GM21360 (cell line): ENCODE measurements around the gene COL4A2.

Source experiments
- ATAC-seq: cut with Tn5 transposase; IDR thresholded peaks from one replicate; pipeline ENCODE4 v1.9.1; 2021; ENCODE audit warnings: mild to moderate bottlenecking, moderate library complexity; ENCODE audit not compliant: unreplicated experiment

COL4A2 gene

DNA sequence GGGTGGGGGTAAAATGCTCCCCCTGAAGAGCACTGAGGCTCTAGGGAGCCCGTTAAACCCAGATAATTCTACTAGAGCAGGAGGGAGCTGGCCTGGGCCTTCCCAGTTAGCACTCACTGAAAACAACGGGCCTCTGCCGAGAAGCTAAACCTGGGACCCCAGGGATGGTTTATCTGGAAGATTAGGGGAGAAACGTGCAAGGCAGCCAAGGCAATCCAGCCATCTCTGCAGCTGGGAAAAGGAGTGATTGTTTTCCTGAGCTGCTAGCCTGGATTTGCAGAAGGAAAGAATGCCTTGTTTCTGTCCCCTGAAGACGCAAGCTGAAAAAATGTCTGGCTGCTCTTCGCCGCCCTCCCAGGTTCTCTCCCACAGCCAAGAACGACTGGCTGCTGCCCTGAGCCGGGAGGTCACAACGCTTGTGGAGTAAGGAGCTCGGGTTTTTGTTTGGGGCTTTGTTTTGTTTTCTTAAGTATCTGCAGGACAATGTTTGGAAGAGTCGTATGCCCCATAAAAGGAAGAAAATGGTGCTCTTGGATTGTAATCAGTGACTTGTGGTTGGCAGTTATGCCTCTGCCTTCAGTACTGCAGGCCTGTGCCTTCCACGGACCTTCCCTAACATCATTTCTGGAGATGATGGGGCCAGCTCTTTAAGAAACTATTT, 31.5 kb downstream of the COL4A2 start:
- ATAC-seq: no peak

DNA sequence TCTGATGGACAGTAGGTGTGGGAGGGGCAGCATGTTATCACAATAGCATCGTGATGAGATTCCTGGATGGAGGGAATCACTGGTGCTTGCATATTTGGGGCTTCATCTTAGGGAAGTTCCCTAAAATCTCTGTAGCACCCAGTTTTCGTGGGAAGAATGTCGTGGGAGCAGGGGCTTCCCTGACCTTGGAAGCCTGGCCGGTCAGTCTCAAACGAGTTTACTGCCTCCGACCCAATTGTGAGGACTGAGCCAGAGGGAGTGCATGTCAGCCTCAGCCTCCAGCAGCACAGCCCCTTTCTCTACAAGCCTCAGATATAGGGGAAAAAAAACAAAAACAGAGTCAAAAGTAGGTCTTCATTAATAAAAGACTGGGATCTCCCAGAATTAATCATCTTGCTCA, 32.2 kb downstream of the COL4A2 start:
- ATAC-seq: no peak

DNA sequence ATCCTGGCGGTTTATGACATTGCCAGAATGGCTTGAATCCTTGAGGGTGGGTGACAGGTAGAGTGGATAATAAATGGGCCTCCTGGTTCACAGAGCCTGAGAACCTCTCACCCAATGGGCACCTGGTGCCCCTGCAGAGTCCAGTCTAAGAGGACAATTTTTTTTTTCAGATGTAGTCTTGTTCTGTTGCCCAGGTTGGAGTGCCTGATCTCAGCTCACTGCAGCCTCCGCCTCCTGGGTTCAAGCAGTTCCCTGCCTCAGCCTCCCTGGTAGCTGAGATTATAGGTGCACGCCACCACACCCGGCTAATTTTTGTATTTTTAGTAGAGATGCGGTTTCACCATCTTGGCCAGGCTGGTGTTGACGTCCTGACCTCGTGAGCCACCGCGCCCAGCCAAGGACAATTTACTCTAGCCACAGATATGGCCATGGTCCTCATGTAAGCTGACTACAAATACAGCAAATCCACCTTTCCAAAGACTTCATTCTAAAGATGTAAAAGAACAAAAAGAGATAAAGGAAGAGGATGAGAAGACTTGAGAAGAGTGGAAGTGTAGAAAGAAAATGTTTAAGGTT, 33.0 kb downstream of the COL4A2 start:
- no peak for ATAC-seq

DNA sequence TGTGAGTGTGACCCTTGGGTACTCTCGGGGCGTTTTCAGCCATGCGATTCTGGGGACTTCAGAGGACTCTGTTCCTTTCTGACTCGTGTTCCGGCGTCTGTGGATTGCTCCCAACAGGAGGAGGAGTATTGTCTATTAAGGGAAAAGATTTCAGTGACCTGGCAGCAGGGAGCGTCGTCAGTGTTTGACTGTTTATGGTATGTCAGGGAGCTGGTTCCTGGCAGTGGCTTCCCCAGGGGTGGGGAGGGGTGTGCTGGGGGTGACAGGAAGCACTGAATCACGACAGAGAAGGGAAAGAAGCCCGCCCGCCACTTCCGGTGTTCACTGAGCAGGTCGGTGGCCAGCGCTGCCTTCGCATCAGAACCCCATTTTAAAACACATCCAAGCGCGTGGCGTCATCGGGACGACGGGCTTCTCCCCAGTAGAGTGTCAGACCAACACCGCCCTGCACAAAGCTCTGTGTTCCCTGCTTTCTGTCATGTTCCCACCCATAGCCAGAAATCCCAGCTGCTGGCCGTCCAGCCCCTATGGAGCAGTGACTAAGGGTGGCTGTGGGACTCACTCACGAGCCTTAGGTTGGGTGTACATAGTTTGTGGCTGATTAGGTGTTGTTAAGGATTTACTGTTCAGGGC, 33.8 kb downstream of the COL4A2 start:
- peak; percentile 33 for ATAC-seq

DNA sequence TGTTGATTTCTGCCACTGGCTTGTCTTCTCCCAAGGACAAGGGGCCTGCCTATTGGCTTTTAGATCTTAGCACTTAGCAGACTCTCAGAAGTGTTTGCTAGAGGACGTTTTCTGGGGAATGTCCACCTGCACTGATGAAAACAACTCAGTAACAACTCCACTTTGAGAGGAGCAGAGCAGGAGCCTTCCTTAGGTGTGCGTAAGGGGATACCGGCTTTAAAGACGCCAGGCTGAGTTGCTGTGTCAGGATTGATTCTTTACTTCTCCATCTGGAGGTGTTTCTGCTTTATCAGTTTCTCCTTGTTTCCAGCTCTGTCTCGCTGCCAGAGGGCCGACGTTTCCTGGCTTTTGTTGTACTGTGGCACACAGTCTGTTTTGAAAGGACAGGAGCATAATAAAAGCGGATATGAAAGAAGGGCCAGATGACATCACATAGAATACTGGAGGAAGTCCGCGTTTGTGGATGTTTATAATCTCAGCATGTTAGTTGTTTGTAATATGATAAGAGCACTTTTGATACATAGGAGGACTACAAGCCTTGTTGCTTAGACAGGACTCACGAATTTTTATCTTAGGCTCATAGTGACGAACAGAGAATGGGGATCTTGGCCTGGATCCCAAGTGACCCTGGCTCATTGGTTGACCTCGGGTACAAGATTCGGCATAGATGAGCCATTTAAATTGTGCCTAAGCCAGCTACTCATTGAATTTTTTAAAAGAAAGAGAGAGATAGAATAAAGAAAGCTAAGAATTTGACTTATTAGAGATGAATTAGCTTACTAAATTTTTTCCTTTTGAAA, 34.6 kb downstream of the COL4A2 start:
- ATAC-seq: peak; percentile 54

DNA sequence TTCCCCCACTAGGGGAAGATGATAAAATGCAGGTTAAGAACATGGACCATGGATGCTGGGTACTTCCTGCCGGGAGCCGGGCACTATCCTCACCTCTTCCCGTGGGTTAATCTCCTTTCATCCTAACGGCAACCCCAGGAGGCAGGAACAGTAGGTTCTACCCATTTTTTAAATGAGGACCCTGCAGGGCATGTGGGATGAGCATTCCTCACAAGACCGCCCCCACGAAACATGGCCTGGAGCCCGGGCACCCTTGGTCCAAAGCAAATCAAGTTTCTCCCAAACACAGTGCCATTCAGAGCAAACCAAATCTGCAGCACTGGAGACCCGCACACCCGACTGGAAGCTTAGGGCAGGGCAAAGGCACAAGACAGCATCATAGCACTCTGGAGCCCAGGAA, 35.4 kb downstream of the COL4A2 start:
- ATAC-seq: no peak

DNA sequence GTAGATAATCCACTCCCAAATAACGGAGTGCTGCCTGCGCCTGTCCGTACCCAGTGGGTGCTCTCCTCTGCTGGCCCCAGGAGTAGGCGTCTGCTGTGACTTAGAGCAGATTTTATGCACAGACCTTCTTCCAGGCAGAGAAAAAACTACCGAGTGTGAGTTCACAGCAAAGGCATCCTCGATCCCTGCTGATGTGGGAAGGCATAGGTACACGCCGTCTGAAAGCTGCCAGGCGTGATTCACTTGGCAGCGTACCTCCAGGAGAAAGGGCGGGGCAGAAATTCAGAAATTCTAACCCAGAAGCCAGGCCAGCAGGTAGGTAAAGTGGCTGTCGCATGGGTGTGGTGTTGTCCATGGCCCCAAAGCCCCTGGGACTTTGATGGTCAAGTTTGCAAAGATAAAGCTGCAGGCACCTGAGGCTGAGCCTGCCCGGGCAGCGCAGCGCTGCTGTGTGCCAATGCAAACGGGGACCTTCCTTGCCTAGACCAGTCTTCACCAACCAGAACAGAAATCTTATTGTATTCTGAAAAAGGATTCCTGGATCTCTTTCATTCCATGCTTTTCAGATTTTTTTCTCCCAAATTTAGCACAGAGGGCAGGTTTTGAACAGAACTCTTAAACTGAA, 36.3 kb downstream of the COL4A2 start:
- ATAC-seq: no peak

DNA sequence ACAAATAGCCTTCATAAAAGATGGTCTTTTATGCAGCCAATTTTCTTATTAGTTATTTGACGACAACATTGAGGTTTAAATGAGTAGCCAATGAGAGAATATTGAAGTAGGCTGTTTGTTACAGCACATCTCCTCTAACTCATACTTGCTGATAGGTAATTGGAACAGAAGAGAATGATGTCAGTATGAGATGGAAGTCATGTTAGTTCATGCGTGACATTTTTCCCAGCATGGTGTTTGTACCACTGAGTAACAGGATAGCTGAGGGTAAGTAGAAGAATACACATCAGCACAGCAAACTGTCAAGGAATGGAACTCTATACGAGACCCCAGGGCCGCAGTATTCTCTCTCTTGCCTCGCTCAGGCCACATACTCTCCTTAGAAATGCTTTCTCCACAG, 37.2 kb downstream of the COL4A2 start:
- no peak for ATAC-seq

DNA sequence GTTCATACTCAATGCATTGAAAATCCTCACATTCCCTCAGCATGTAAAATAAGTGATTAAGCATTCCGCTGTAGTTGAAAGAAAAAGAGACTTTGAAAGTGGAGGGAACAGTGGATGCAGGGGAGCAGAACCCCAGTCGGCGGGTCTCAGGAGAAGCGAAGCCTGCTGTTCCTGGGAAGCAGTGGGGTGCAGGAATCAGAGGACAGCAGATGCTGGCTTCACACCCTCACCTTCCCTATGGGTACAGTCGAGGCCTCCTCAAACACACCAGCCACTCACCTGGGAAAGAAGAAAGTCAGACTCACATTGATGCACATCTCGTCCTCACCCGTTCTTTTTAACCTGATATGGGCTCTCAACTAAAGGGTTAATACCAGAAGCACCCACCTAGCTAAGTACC, 38.2 kb downstream of the COL4A2 start:
- no peak for ATAC-seq

DNA sequence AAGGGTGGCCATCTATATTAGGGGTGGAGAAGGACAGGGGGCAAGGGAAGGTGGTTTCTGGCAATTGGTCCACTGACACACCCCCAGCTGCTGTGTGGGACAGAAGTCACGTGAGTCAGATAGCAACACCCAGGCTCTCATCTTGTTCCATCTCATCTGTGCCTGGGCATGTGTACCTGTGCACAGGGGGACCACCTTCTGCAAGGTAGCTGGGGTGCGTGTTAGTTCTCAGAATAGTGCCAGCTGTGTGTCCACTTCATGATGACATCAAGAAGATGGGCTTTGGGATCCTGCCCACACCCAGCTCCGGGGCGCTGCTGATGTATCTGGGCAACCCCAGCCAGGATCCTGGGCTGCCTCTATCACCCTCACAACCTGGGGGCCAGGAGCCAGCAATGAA, 38.6 kb downstream of the COL4A2 start:
- no peak for ATAC-seq

DNA sequence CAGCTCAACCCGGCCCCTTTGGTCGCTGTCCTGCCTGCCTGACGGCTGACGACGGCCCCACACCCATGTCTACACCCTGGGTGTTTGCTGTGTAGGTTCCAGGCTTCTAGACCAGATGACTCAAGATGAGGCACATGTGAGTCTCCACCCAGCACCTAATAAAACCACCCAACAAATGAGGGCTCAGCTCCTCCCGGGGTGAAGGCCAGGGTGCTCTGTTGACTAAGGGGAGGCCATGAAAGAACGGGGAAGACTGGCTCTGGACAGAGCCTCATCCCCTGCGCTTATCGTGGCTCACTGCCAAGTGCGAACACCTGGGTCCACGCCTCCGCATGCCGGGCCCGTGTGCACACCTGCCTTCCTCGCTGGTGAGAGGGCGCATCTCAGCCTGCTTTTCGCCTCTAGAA, 39.6 kb downstream of the COL4A2 start:
- no peak for ATAC-seq

DNA sequence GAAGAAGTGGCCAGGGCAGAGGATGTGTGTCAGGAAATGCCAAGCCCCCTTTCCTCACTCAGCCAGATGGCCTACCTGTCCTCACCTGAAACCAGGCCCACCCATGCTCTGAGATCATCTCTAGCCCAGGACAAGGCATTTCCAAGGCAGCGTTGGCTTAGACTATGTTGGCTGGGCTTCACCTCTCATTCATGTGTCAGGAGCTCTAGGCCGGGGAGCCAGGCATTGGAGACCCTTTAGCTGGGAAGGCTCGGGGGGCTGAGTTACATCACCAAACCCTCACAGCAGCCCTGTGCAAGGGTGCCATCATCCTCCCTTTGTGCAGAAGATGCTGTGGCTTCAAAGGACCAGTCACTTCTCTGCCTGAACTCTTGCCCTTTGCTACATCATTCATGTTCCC, 40.0 kb downstream of the COL4A2 start:
- no peak for ATAC-seq

DNA sequence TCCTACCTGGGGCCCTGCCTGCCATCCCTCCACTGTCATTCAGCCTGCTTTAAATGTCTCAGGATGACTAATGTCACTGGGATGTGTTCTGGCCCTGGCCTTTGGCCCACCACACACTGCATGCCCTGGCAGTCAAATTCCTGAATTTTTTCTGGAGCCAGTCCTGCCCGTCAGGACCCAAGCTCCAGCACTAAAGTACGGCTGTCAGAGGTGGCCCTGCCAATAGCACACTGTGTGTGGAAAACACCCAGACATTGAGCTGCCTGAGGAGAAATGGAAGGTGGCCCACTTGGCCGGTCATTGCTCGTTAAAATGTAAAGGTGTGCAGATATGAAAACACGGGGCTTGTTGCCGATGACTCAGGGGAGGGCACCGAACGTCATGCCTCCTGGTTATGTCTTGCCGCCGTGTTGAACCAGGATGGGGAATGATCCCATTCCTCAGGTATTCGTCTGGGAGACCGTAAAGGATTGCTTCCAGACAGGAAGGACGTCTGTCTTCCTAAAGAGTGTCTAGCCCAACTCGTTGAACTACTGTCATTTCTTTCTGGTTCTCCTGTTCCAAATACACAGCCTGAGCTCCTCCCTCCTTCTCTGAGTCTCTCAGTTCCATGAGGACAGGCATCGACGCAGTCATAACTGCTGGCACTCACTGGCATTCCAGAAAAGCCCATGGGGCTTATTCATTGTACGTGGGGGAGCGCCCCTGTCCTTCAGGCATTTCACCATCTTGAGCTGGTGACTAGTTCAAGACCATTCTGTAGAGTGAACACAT, 40.6 kb downstream of the COL4A2 start:
- no peak for ATAC-seq

DNA sequence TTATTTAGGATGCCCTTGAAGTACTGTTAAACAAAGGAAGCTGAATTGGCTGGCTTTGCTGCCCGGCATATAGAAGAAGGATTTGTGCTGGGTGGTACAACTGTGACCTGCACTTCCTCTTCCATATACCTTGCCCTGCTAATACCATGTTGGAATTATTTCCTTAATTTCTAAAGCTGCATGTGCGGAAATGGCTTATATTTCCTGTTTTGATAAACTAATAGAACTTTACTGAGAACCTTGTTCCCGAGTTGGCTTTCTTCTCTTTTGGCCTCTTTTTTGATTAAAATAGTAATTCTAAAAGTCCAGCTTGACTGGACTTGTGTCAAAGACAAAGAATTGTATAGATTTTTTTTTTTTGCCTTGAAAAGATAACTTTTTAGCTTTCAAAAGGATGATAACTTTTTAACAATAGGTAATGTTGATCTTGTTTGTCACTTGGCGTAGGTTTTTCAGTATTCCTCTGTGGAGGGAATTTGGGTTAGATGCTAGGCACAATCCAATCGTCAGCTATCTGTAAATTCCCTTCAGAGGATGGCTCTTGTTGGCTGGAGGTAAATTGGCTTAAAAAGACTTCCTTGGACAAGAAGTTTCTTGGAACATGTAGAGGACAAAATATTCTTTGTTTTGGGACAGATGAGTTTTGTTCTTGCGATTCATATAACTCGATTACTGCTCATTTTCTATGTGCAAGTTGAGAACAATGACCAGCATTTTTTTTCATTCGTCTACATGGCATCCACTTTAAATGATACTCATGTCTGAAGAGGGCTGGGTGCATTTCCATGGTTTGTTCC, 41.4 kb downstream of the COL4A2 start:
- ATAC-seq: no peak

DNA sequence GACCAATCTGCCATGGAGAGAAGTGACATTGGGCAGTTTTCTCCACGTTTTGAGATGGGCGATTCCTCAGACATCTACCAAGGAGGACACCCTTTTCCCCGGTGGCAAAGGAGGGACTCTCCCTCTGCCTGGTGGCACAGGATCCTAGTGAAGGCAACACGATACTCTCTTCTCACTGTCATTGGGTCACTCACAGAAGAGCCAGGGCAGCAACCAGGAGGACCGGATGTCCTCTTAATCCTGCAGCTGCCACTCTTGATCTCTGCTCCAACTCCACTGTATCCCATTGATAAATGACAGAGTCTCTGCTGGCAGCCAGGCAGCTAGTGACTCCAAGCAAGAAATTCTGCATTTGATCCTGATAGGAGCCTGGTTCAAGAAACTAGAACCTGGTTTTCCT, 42.2 kb downstream of the COL4A2 start:
- no peak for ATAC-seq

DNA sequence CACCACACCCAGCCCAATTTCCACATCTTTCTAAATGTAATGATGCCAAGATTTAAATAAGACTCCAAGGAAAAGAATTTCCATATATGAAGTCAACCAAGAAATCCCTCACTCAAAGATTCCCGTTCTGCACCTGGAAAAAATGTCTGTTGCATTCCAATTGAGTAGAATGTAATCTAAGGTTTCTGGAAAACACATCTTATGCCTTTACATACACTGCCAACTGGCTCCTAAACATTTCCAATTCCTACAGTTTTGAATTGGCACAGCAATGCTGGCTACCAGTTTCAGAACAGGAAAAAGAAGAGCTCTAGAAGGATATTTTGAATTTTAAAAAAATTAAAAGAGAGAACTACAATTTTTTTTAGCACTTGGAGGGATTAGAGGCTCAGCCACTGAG, 43.0 kb downstream of the COL4A2 start:
- no peak for ATAC-seq

DNA sequence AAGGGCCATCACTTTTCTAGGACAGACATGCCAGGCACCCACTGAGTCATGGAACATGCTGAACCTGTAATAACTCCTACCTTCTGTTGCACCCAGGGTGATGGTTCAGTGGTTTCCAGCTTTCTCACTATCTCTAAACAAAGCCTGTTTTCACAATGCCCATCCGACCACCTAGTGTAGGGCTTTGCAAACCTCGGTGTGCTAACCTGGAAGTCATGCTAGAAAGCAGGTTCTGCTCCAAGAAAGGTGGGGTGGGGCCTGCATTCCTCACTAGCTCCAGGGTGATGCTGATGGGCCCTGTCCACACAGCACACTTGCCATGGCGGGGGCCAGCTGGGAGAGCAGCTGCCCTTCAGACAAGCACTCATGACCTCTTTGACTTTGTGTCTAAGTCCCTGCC, 43.4 kb downstream of the COL4A2 start:
- ATAC-seq: no peak

DNA sequence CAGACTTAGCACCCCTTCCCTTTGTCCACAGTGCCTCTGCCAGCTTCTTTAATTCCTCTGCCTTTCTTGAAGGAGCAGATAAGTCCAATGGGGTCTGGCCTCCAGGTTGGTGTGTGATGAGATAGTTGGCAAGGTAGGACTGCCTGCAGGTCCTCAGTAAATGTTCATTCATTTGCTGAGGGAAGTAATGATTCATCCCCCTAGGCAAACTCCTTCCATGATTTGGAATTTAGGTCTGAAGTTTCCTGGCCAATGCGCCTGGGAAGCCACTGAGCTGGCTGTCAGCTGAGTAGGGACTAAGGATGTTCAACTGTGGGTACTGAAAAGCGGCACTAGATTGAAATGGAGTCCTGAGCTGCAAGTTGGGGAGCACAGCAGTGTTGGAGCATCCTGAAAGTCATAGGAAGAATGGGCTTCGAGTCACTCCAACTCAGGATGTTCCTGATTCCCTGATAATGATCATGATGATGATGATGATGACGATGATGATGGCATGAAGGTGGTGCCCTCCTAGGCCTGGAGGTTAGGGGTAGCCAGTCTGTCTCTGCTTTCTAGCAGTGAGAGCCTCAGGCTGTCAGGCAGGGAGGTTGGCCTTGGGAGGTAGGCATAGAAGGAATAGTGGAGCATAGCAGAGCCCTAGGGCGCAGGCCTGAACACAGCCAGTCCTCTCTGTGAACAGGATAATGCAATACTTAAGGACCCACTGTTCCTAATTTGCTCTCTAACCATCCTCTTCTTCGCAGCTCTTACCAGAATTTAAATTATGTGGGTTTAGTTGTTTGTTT, 44.7 kb downstream of the COL4A2 start:
- no peak for ATAC-seq

DNA sequence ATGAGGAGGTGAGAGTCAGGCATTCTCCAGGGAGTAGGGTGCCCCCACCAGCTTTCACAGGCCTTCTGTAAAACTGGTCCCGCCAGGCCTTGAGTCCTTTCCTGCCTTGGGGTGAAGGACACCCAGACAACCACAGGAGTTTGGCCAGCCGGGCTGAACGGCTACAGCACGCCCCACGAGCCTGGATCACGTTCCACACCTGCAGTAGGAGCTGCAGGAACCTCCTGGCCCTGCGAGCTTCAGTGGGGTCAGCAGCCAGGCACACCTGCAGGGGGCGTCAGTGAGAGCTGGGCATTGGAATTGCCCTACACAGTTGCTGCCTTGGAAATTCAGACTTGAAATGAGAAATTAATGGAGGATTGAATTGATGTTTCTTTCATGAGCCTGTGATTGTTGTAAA, 45.7 kb downstream of the COL4A2 start:
- no peak for ATAC-seq
